Endothelial cell (in vitro differentiated cells): ENCODE measurements around the gene RBM33. TPM values are rescaled to one million over a fixed set of nuclear protein-coding genes. Genes with fewer than 3 reads are reported as not detected.

Source experiments
- DNase-seq: peaks from one replicate; pipeline ENCODE4 v3.0.0; 2021; ENCODE audit warnings: low spot score
- H3K27ac Mint-ChIP-seq: one replicate; pipeline ENCODE4 v1.8.0; 2021; ENCODE audit warnings: mixed read lengths, inconsistent platforms; ENCODE audit not compliant: unreplicated experiment
- H3K27me3 Mint-ChIP-seq: one replicate; pipeline ENCODE4 v1.8.0; 2021; ENCODE audit warnings: mild to moderate bottlenecking, moderate library complexity, mixed read lengths, inconsistent platforms; ENCODE audit not compliant: unreplicated experiment
- H3K36me3 Mint-ChIP-seq: one replicate; pipeline ENCODE4 v1.8.0; 2021; ENCODE audit warnings: mild to moderate bottlenecking, low read depth, mixed read lengths, inconsistent platforms; ENCODE audit not compliant: unreplicated experiment
- H3K4me1 Mint-ChIP-seq: one replicate; pipeline ENCODE4 v1.8.0; 2021; ENCODE audit warnings: mild to moderate bottlenecking, mixed read lengths, inconsistent platforms; ENCODE audit not compliant: unreplicated experiment
- H3K4me3 Mint-ChIP-seq: one replicate; pipeline ENCODE4 v1.8.0; 2021; ENCODE audit warnings: mild to moderate bottlenecking, mixed read lengths, inconsistent platforms; ENCODE audit not compliant: unreplicated experiment
- H3K9me3 Mint-ChIP-seq: one replicate; pipeline ENCODE4 v1.8.0; 2021; ENCODE audit warnings: mixed read lengths, inconsistent platforms; ENCODE audit not compliant: unreplicated experiment
- CTCF ChIP-seq: fragments of 200-600 bp; sonication (generic); IDR thresholded peaks from one replicate; pipeline ENCODE4 v1.5.0; 2021; ENCODE audit warnings: antibody characterized with exemption; ENCODE audit not compliant: unreplicated experiment
- total RNA-seq: library from RNA; stranded (reverse); fragmentation: NEBNext Ultra II Directional; extraction: Animal tissue kit (Norgen Biotek cat#: 25700); gene quantifications from one replicate; pipeline ENCODE4 v1.2.1, GENCODE V29; 2021; ENCODE audit not compliant: unreplicated experiment

RBM33 gene
- total RNA-seq, 1 donor from 2014 or later, result 65.3 TPM

- TF ChIP-seq CTCF, result no peak
- DNase-seq, result no peak
- H3K27ac Mint-ChIP-seq, result no peak overlapping the region
- H3K9me3 Mint-ChIP-seq, result no peaks in the 10 kb centered on the region
- peaks cover 6% of the 10 kb centered on the region for H3K36me3 Mint-ChIP-seq
- H3K4me3 Mint-ChIP-seq, result no peak overlapping the region
- peaks cover under 1% of the 10 kb centered on the region for H3K4me1 Mint-ChIP-seq
- peaks cover 20% of the 10 kb centered on the region for H3K27me3 Mint-ChIP-seq
Measured at GRCh38 chr7:155786491-155786890, 142.0 kb downstream of the RBM33 start.

- H3K4me1 Mint-ChIP-seq, result peaks cover 2% of the 10 kb centered on the region
- H3K4me3 Mint-ChIP-seq, result peak overlapping the region; percentile 38
- H3K27me3 Mint-ChIP-seq, result peaks cover 23% of the 10 kb centered on the region
- no peaks in the 10 kb centered on the region for H3K9me3 Mint-ChIP-seq
- no peak overlapping the region for H3K27ac Mint-ChIP-seq
- TF ChIP-seq CTCF, result no peak
- no peak for DNase-seq
- H3K36me3 Mint-ChIP-seq, result peaks cover 6% of the 10 kb centered on the region
Measured at GRCh38 chr7:155787171-155787851, 142.8 kb downstream of the RBM33 start.

GRCh38 chr7:155788616-155789000 lies 144.1 kb downstream of the RBM33 start:
- peaks cover 19% of the 10 kb centered on the region for H3K27me3 Mint-ChIP-seq
- TF ChIP-seq CTCF, result no peak
- no peak overlapping the region for H3K4me3 Mint-ChIP-seq
- peaks cover 3% of the 10 kb centered on the region for H3K36me3 Mint-ChIP-seq
- H3K4me1 Mint-ChIP-seq, result peaks cover 2% of the 10 kb centered on the region
- DNase-seq, result no peak
- H3K9me3 Mint-ChIP-seq, result no peaks in the 10 kb centered on the region
- H3K27ac Mint-ChIP-seq, result no peak overlapping the region

GRCh38 chr7:155789001-155789725 lies 144.7 kb downstream of the RBM33 start:
- H3K36me3 Mint-ChIP-seq, result peaks cover 3% of the 10 kb centered on the region
- peaks cover 2% of the 10 kb centered on the region for H3K4me1 Mint-ChIP-seq
- peaks cover 19% of the 10 kb centered on the region for H3K27me3 Mint-ChIP-seq
- no peak for TF ChIP-seq CTCF
- H3K9me3 Mint-ChIP-seq, result no peaks in the 10 kb centered on the region
- no peak overlapping the region for H3K4me3 Mint-ChIP-seq
- no peak for DNase-seq
- H3K27ac Mint-ChIP-seq, result no peak overlapping the region

- no peak for TF ChIP-seq CTCF
- H3K4me1 Mint-ChIP-seq, result peaks cover 2% of the 10 kb centered on the region
- no peak overlapping the region for H3K4me3 Mint-ChIP-seq
- H3K36me3 Mint-ChIP-seq, result no peaks in the 10 kb centered on the region
- no peak overlapping the region for H3K27ac Mint-ChIP-seq
- no peak for DNase-seq
- H3K27me3 Mint-ChIP-seq, result peaks cover 18% of the 10 kb centered on the region
- H3K9me3 Mint-ChIP-seq, result no peaks in the 10 kb centered on the region
Measured at GRCh38 chr7:155790666-155791065, 146.2 kb downstream of the RBM33 start.
